Cardiac muscle cell (in vitro differentiated cells and primary cell): ENCODE measurements around the gene TSPAN9. TPM values are rescaled to one million over a fixed set of nuclear protein-coding genes. Genes with fewer than 3 reads are reported as not detected.

Experiments
- DNase-seq, 2 donors: peaks; one replicate each; pipeline versions ENCODE4 v3.0.0 to v3.0.0-alpha.2; 2010 to 2017; ENCODE audit warnings: low read depth in 1 of 2, low spot score in 1 of 2
- H3K27ac ChIP-seq: fragments of 200-600 bp; sonication (generic); 2 replicates; pipeline ENCODE4 v1.5.1; 2016
- H3K27me3 ChIP-seq: fragments of 200-600 bp; sonication (generic); 2 replicates; pipeline ENCODE4 v1.6.0; 2016; ENCODE audit warnings: control low read depth
- H3K36me3 ChIP-seq: fragments of 200-600 bp; sonication (generic); 2 replicates; pipeline ENCODE4 v1.5.1; 2016; ENCODE audit warnings: control low read depth
- H3K4me1 ChIP-seq: fragments of 200-600 bp; sonication (generic); 2 replicates; pipeline ENCODE4 v1.8.1; 2017; ENCODE audit warnings: low read depth, mild to moderate bottlenecking, mixed run types
- H3K4me3 ChIP-seq: fragments of 200-600 bp; sonication (generic); 2 replicates; pipeline ENCODE4 v1.5.1; 2016; ENCODE audit warnings: mild to moderate bottlenecking
- H3K9me3 ChIP-seq: fragments of 200-600 bp; sonication (generic); 2 replicates; pipeline ENCODE4 v1.5.1; 2017; ENCODE audit warnings: low read depth, mild to moderate bottlenecking, control low read depth
- polyA plus RNA-seq: library from polyadenylated mRNA; unstranded; fragments of >200 nt; fragmentation: Nextera tagmentation; extraction: Ambion mirVana; gene quantifications from 2 replicates; pipeline ENCODE4 v1.2.1, GENCODE V29; 2016
- total RNA-seq: library from RNA; depleted of rRNA; stranded (reverse); fragments of >200 nt; gene quantifications from 2 replicates; pipeline ENCODE4 v1.2.3, GENCODE V29; 2016
- TF ChIP-seq, protein P1 (sequence below): IDR thresholded peaks from 2 replicates; pipeline ENCODE4 v1.5.1; 2012; ENCODE audit warnings: low read depth, mild to moderate bottlenecking, low read length

Gene TSPAN9
- total and polyA plus RNA-seq, 2 experiments from 2014 or later, result 13.3 to 199 TPM

DNA sequence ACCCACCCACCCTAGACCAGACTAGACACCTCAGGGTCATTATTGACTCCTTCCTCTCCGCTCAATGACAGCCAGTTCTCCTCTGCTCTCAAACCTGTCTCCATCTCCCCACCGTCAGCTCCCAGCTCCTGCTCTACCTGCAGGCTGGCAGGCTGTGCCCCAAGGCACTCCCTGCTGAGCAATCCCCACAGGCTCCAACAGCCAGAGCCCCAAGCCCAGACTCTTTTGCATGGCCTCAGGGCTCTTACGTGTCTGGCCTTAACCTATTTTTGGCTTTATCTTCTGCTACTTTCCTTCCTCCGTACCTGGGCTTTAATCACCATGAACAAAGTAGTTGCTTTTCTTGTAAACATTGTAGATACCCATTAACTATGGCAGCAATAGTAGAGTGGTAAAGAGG, 250.9 kb downstream of the TSPAN9 start:
- H3K4me3 ChIP-seq, result no peak overlapping the region
- TF ChIP-seq, protein P1, sequence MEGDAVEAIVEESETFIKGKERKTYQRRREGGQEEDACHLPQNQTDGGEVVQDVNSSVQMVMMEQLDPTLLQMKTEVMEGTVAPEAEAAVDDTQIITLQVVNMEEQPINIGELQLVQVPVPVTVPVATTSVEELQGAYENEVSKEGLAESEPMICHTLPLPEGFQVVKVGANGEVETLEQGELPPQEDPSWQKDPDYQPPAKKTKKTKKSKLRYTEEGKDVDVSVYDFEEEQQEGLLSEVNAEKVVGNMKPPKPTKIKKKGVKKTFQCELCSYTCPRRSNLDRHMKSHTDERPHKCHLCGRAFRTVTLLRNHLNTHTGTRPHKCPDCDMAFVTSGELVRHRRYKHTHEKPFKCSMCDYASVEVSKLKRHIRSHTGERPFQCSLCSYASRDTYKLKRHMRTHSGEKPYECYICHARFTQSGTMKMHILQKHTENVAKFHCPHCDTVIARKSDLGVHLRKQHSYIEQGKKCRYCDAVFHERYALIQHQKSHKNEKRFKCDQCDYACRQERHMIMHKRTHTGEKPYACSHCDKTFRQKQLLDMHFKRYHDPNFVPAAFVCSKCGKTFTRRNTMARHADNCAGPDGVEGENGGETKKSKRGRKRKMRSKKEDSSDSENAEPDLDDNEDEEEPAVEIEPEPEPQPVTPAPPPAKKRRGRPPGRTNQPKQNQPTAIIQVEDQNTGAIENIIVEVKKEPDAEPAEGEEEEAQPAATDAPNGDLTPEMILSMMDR, result no peak
- H3K4me1 ChIP-seq, result peaks cover 4% of the 10 kb centered on the region
- H3K9me3 ChIP-seq, result no peaks in the 10 kb centered on the region
- DNase-seq, result no peak
- H3K36me3 ChIP-seq, result no peaks in the 10 kb centered on the region
- no peaks in the 10 kb centered on the region for H3K27me3 ChIP-seq
- no peak overlapping the region for H3K27ac ChIP-seq

DNA sequence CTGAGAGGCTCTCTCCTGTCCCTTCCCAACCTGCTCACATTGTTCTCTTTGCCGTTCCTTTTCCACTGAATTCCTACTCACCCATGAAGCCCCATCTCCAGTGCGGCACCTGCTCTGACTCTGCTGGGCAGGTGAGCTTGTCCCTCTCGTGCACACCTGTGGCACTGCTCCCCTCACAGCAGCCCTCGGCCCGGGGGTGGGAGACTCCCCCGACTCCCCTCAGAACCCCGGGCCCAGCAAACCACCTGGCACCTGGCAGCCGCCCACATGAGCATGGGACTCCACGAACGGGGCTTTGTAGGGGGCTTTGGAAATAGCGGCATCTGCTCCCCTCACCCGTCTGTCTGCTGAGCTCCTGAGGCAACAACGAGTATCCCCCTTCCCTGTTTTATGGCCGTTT, 251.4 kb downstream of the TSPAN9 start:
- H3K36me3 ChIP-seq, result no peaks in the 10 kb centered on the region
- no peaks in the 10 kb centered on the region for H3K9me3 ChIP-seq
- no peaks in the 10 kb centered on the region for H3K27me3 ChIP-seq
- no peak overlapping the region for H3K4me3 ChIP-seq
- TF ChIP-seq, protein P1, result no peak
- H3K4me1 ChIP-seq, result peaks cover 4% of the 10 kb centered on the region
- H3K27ac ChIP-seq, result no peak overlapping the region
- DNase-seq, result no peak

DNA sequence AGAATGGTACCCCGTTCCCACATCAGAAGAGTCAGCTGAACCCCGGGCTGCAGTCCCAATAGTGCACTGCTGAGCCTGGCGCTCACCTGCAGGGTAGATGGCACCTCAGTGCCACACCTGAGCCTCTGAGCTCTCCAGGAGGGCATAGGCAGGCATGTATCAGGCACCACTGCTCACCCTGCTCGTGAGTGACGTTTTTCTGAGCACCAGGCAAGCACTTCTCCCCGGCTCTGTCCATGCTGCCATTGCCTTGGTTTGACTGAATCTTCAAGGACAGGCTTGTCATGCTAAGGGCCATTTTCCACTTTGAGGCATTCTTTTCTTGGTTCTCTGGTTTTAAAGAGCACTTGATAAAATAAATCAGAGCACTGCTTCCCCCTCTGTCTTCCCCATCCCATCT, 252.2 kb downstream of the TSPAN9 start:
- Histone ChIP-seq H3K27me3 (no peaks in the 10 kb centered on the region), H3K9me3 (no peaks in the 10 kb centered on the region), H3K4me3 (no peak overlapping the region), H3K36me3 (no peaks in the 10 kb centered on the region), H3K4me1 (peaks cover 4% of the 10 kb centered on the region), H3K27ac (no peak overlapping the region)
- DNase-seq, result no peak
- TF ChIP-seq, protein P1, result no peak

DNA sequence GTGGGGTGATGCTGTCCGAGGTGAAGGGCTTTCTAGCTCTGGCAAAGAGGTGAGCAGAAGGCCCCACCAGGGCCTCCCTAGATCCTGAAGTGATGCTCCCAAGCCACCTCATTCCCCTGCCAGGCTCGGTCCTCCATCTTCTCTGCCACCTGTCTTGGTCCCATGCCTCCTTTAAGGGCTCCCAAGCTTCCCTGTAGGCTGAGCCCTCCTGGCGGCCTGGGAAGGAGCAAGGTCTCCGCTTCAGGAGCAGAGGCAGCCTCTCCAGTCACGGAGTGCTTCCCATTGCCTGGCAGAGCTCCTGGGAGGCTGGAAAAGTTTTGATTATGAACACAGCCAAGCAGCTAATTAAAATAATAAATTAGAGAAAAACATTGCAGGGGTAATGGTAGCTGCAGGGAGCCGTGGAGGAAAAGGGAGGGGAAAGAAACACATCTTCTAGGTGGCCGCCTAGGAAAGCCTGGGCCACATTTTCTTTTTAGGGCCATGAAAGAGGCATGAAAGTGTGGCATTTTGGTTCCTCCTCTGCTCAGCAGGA, 253.9 kb downstream of the TSPAN9 start:
- Histone ChIP-seq H3K36me3 (no peaks in the 10 kb centered on the region), H3K9me3 (no peaks in the 10 kb centered on the region), H3K4me1 (peaks cover 4% of the 10 kb centered on the region), H3K4me3 (no peak overlapping the region), H3K27me3 (no peaks in the 10 kb centered on the region), H3K27ac (no peak overlapping the region)
- DNase-seq, result no peak
- TF ChIP-seq, protein P1, result no peak

DNA sequence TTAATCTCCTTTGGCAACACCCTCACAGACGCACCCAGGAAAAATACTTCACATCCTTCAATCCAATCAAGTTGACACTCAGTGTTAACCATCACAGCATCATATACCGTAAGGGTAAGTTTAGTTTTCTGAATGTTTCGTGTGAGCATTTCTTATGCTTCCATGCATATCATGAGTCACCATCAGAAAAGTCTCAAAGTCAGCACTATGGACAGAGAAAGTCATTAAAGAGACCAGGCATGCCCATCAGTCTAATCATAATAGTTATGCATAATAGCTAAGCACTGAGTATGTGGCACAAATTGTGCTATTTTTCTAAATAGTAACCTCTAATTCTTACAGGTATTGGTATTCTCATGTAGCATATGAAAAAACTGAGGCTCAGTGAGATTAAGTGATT, 255.0 kb downstream of the TSPAN9 start:
- no peaks in the 10 kb centered on the region for H3K27me3 ChIP-seq
- TF ChIP-seq, protein P1, result no peak
- H3K4me1 ChIP-seq, result peaks cover 4% of the 10 kb centered on the region
- DNase-seq, result peak; percentile 14 to 47
- H3K27ac ChIP-seq, result no peak overlapping the region
- no peaks in the 10 kb centered on the region for H3K9me3 ChIP-seq
- no peaks in the 10 kb centered on the region for H3K36me3 ChIP-seq
- no peak overlapping the region for H3K4me3 ChIP-seq

DNA sequence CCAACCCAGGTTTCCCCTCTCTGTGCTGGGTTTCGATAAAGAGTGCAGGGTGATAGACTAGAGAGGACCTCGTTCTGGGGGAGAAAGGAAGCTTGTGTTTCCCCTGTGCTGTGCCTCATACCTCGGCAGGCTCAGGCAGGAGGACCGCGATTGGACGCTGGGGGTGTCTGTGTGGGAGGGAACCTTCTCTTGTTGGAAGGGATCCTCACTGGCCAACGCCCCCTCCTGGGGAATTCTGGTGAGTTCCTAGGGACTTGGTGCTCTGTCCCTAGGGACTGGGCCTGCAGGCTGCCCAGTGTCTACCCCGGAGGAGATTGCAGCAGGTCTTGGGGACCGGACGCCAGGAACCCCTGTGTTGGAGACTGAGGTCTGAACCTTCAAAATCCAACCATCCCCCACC, 256.4 kb downstream of the TSPAN9 start:
- no peaks in the 10 kb centered on the region for H3K36me3 ChIP-seq
- TF ChIP-seq, protein P1, result no peak
- H3K4me3 ChIP-seq, result no peak overlapping the region
- no peaks in the 10 kb centered on the region for H3K4me1 ChIP-seq
- no peak overlapping the region for H3K27ac ChIP-seq
- H3K9me3 ChIP-seq, result no peaks in the 10 kb centered on the region
- H3K27me3 ChIP-seq, result no peaks in the 10 kb centered on the region
- DNase-seq, result peak in 1 of 2 donors; percentile 70
